Measurements from ENCODE around the gene LCN15.

DNA sequence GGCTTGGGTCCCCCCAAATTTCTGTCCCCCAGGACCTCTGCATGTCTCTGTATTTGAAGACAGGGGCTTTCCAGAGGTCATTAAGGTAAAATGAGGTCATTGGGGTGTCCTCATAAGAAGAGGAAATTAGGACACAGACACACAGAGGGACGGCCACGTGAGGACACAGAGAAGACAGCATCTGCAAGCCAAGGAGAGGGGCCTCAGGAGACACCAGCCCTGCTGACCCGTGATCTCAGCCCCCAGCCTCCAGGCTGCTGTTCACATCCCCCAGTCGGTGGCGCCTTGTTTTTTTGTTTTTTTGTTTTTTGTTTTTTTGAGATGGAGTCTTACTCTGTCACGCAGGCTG, 30.7 kb upstream of the LCN15 start:
- TF ChIP-seq, protein P1, sequence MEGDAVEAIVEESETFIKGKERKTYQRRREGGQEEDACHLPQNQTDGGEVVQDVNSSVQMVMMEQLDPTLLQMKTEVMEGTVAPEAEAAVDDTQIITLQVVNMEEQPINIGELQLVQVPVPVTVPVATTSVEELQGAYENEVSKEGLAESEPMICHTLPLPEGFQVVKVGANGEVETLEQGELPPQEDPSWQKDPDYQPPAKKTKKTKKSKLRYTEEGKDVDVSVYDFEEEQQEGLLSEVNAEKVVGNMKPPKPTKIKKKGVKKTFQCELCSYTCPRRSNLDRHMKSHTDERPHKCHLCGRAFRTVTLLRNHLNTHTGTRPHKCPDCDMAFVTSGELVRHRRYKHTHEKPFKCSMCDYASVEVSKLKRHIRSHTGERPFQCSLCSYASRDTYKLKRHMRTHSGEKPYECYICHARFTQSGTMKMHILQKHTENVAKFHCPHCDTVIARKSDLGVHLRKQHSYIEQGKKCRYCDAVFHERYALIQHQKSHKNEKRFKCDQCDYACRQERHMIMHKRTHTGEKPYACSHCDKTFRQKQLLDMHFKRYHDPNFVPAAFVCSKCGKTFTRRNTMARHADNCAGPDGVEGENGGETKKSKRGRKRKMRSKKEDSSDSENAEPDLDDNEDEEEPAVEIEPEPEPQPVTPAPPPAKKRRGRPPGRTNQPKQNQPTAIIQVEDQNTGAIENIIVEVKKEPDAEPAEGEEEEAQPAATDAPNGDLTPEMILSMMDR (conservative IDR thresholded peaks at IDR 0.05; ENCODE audit: low read depth in 2 of 2) = no peak
- TF ChIP-seq, protein P2, sequence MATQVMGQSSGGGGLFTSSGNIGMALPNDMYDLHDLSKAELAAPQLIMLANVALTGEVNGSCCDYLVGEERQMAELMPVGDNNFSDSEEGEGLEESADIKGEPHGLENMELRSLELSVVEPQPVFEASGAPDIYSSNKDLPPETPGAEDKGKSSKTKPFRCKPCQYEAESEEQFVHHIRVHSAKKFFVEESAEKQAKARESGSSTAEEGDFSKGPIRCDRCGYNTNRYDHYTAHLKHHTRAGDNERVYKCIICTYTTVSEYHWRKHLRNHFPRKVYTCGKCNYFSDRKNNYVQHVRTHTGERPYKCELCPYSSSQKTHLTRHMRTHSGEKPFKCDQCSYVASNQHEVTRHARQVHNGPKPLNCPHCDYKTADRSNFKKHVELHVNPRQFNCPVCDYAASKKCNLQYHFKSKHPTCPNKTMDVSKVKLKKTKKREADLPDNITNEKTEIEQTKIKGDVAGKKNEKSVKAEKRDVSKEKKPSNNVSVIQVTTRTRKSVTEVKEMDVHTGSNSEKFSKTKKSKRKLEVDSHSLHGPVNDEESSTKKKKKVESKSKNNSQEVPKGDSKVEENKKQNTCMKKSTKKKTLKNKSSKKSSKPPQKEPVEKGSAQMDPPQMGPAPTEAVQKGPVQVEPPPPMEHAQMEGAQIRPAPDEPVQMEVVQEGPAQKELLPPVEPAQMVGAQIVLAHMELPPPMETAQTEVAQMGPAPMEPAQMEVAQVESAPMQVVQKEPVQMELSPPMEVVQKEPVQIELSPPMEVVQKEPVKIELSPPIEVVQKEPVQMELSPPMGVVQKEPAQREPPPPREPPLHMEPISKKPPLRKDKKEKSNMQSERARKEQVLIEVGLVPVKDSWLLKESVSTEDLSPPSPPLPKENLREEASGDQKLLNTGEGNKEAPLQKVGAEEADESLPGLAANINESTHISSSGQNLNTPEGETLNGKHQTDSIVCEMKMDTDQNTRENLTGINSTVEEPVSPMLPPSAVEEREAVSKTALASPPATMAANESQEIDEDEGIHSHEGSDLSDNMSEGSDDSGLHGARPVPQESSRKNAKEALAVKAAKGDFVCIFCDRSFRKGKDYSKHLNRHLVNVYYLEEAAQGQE (IDR thresholded peaks at IDR 0.05; ENCODE audit: unreplicated experiment) = no peak
- TF ChIP-seq JUNB (IDR thresholded peaks at IDR 0.05; ENCODE audit: unreplicated experiment) (no peak), EZH2 (IDR thresholded peaks at IDR 0.05; ENCODE audit: low read depth, unreplicated experiment) (no peak), POLR2AphosphoS5 (IDR thresholded peaks at IDR 0.05; ENCODE audit: low read depth) (no peak), EZH2phosphoT487 (IDR thresholded peaks at IDR 0.05; ENCODE audit: unreplicated experiment) (no peak), STAT1 (IDR thresholded peaks at IDR 0.05; ENCODE audit: unreplicated experiment) (no peak)
